ENCODE data around the gene TGM4. TPM values are rescaled to one million over a fixed set of nuclear protein-coding genes. Genes with fewer than 3 reads are reported as not detected.
A peak's percentile ranks its signal among the peaks of the same experiment; 100 is the strongest.
"Not testable (repeated sequence)": the region's sequence is repeated elsewhere in the genome, so short reads cannot be mapped to it uniquely, and the experiment has no call there.

The TGM4 gene
- total and polyA plus RNA-seq, 2 experiments from 2014 or later: not detected

GRCh38 chr3:44845528-44846520 lies 28.6 kb upstream of the TGM4 start:
- no peaks in the 10 kb centered on the region for H3K79me2 ChIP-seq (ENCODE audit: insufficient read depth)
- H3K4me2 ChIP-seq (ENCODE audit: unreplicated experiment): no peak overlapping the region
- no peaks in the 10 kb centered on the region for H3F3A ChIP-seq (ENCODE audit: insufficient read depth)
- TF ChIP-seq EZH2 (IDR thresholded peaks at IDR 0.05; ENCODE audit: insufficient read depth, poor library complexity, severe bottlenecking) (no peak), EZH2phosphoT487 (IDR thresholded peaks at IDR 0.05; ENCODE audit: insufficient read depth, low read depth) (no peak)
- no peak overlapping the region for H3K27ac ChIP-seq
- in situ Hi-C loops (cut with MboI): no loop called here
- H4K20me1 ChIP-seq (ENCODE audit: insufficient read depth): no peaks in the 10 kb centered on the region
- H2AFZ ChIP-seq: no peak overlapping the region
- H3K4me3 ChIP-seq: no peak overlapping the region
- H3K9me2 ChIP-seq (ENCODE audit: insufficient read depth): no peaks in the 10 kb centered on the region
- no peaks in the 10 kb centered on the region for H3K36me3 ChIP-seq (ENCODE audit: low read depth)
- H3K27me3 ChIP-seq (replicated peaks; ENCODE audit: insufficient read depth): no peaks in the 10 kb centered on the region
- peak; percentile 4 for DNase-seq
- no peaks in the 10 kb centered on the region for H3K9me3 ChIP-seq (ENCODE audit: low read depth)
- H3K9ac ChIP-seq: no peak overlapping the region
- H3K4me1 ChIP-seq (ENCODE audit: insufficient read depth): no peaks in the 10 kb centered on the region
- WGBS, 2 experiments (ENCODE audit: low coverage in 1 of 2, low lambda C conversion rate in 2 of 2, missing lambda C conversion rate in 2 of 2): 95 to 96% methylated on average over 7 of the region's 7 CpGs

- Histone ChIP-seq H3K79me2 (ENCODE audit: insufficient read depth) (no peaks in the 10 kb centered on the region), H3K4me2 (ENCODE audit: unreplicated experiment) (no peak overlapping the region), H3K9me3 (ENCODE audit: low read depth) (no peaks in the 10 kb centered on the region), H3K4me3 (no peak overlapping the region), H4K20me1 (ENCODE audit: insufficient read depth) (no peaks in the 10 kb centered on the region), H3K27me3 (replicated peaks; ENCODE audit: insufficient read depth) (no peaks in the 10 kb centered on the region), H3K27ac (no peak overlapping the region), H2AFZ (no peak overlapping the region), H3K9me2 (ENCODE audit: insufficient read depth) (no peaks in the 10 kb centered on the region), H3K9ac (no peak overlapping the region), H3F3A (ENCODE audit: insufficient read depth) (no peaks in the 10 kb centered on the region), H3K36me3 (ENCODE audit: low read depth) (no peaks in the 10 kb centered on the region), H3K4me1 (ENCODE audit: insufficient read depth) (no peaks in the 10 kb centered on the region)
- TF ChIP-seq EZH2phosphoT487 (IDR thresholded peaks at IDR 0.05; ENCODE audit: insufficient read depth, low read depth) (no peak), EZH2 (IDR thresholded peaks at IDR 0.05; ENCODE audit: insufficient read depth, poor library complexity, severe bottlenecking) (no peak)
- 96 to 98% methylated on average over 1 of the region's 1 CpG for WGBS, 2 experiments (ENCODE audit: low coverage in 1 of 2, low lambda C conversion rate in 2 of 2, missing lambda C conversion rate in 2 of 2)
- in situ Hi-C loops (cut with MboI): no loop called here
- DNase-seq: no peak
Observed at GRCh38 chr3:44848634-44849033, 25.8 kb upstream of the TGM4 start.

GRCh38 chr3:44856663-44857062 lies 17.7 kb upstream of the TGM4 start:
- H3K9ac ChIP-seq; H3K4me3 ChIP-seq; in situ Hi-C loops (cut with MboI); DNase-seq; H3K36me3 ChIP-seq (ENCODE audit: low read depth); H3K27ac ChIP-seq; H3K4me1 ChIP-seq (ENCODE audit: insufficient read depth); H3K27me3 ChIP-seq (replicated peaks; ENCODE audit: insufficient read depth); H3K9me3 ChIP-seq (ENCODE audit: low read depth); H3K9me2 ChIP-seq (ENCODE audit: insufficient read depth); H4K20me1 ChIP-seq (ENCODE audit: insufficient read depth); H2AFZ ChIP-seq; H3K79me2 ChIP-seq (ENCODE audit: insufficient read depth); H3F3A ChIP-seq (ENCODE audit: insufficient read depth); H3K4me2 ChIP-seq (ENCODE audit: unreplicated experiment): not testable (repeated sequence)
- WGBS, 2 experiments (ENCODE audit: low coverage in 1 of 2, low lambda C conversion rate in 2 of 2, missing lambda C conversion rate in 2 of 2): 99 to 100% methylated on average over 6 of the region's 6 CpGs

- peaks cover 9% of the 10 kb centered on the region for H3K79me2 ChIP-seq (ENCODE audit: insufficient read depth)
- no peak overlapping the region for H2AFZ ChIP-seq
- TF ChIP-seq EZH2phosphoT487 (IDR thresholded peaks at IDR 0.05; ENCODE audit: insufficient read depth, low read depth): no peak
- no peak for TF ChIP-seq EZH2 (IDR thresholded peaks at IDR 0.05; ENCODE audit: insufficient read depth, poor library complexity, severe bottlenecking)
- DNase-seq: no peak
- H3K27ac ChIP-seq: no peak overlapping the region
- H3K4me2 ChIP-seq (ENCODE audit: unreplicated experiment): no peak overlapping the region
- 95 to 99% methylated on average over 4 of the region's 4 CpGs for WGBS, 2 experiments (ENCODE audit: low coverage in 1 of 2, low lambda C conversion rate in 2 of 2, missing lambda C conversion rate in 2 of 2)
- H3K36me3 ChIP-seq (ENCODE audit: low read depth): no peaks in the 10 kb centered on the region
- no peak overlapping the region for H3K4me3 ChIP-seq
- H3K4me1 ChIP-seq (ENCODE audit: insufficient read depth): peaks cover 4% of the 10 kb centered on the region
- no peaks in the 10 kb centered on the region for H3K9me3 ChIP-seq (ENCODE audit: low read depth)
- no peaks in the 10 kb centered on the region for H3F3A ChIP-seq (ENCODE audit: insufficient read depth)
- H4K20me1 ChIP-seq (ENCODE audit: insufficient read depth): no peaks in the 10 kb centered on the region
- in situ Hi-C loops (cut with MboI): no loop called here
- H3K9ac ChIP-seq: no peak overlapping the region
- H3K9me2 ChIP-seq (ENCODE audit: insufficient read depth): no peaks in the 10 kb centered on the region
- no peaks in the 10 kb centered on the region for H3K27me3 ChIP-seq (replicated peaks; ENCODE audit: insufficient read depth)
Observed at GRCh38 chr3:44860117-44860516, 14.3 kb upstream of the TGM4 start.
